ENCODE measurements around the gene PLOD2.

Gene PLOD2

DNA sequence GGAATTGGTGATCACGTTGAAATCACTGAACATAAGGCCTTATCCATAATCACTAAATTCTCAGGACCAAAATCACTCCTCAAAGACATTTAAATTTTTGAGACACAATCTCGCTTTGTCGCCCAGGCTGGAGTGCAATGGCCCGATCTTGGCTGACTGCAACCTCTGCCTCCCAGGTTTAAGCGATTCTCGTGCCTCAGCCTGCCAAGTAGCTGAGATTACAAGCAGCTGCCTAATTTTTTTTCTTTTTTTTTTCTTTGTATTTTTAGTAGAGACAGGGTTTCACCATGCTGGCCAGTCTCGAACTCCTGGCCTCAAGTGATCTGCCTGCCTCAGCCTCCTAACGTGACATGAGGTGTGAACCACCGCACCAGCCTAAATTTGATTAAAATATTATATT lies 61.7 kb downstream of the PLOD2 start:
- Histone ChIP-seq H3K4me3 (ENCODE audit: low read depth in 1 of 2, low read length in 2 of 2) (no peak overlapping the region), H3K4me1 (ENCODE audit: control insufficient read depth in 1 of 2, insufficient read depth in 2 of 2, low read length in 2 of 2) (no peaks in the 10 kb centered on the region), H3K36me3 (ENCODE audit: control insufficient read depth in 1 of 2, insufficient read depth in 2 of 2, low read length in 2 of 2) (peaks cover 5 to 14% of the 10 kb centered on the region in 2 donors), H3K27ac (ENCODE audit: low read length) (no peak overlapping the region), H3K9me3 (ENCODE audit: control insufficient read depth in 1 of 2, low read length in 2 of 2) (no peaks in the 10 kb centered on the region), H3K27me3 (ENCODE audit: low read depth, low read length) (no peaks in the 10 kb centered on the region)

DNA sequence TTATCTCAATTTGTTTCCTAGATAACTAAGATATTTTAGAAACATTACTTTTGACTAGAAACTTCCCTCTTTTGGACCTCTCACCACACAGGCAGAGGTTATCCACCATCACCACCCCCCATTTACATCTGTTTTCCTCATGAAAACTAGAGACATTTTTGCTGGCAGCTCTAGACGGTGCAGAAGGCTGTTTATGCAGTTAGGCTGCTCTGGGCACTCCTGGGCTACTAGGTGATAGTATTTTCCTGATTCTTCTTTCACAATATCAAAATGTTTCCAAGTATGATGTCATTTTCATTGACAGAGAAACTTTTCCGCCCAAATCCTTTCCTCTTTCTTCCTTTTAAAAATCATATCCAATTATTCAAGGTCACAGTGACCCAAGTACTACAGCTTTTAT lies 67.1 kb downstream of the PLOD2 start:
- H3K9me3 ChIP-seq (ENCODE audit: control insufficient read depth in 1 of 2, low read length in 2 of 2): no peaks in the 10 kb centered on the region
- H3K36me3 ChIP-seq (ENCODE audit: control insufficient read depth in 1 of 2, insufficient read depth in 2 of 2, low read length in 2 of 2): no peaks in the 10 kb centered on the region
- H3K4me3 ChIP-seq (ENCODE audit: low read depth in 1 of 2, low read length in 2 of 2): no peak overlapping the region
- H3K4me1 ChIP-seq (ENCODE audit: control insufficient read depth in 1 of 2, insufficient read depth in 2 of 2, low read length in 2 of 2): no peaks in the 10 kb centered on the region
- no peak overlapping the region for H3K27ac ChIP-seq (ENCODE audit: low read length)
- H3K27me3 ChIP-seq (ENCODE audit: low read depth, low read length): no peaks in the 10 kb centered on the region

DNA sequence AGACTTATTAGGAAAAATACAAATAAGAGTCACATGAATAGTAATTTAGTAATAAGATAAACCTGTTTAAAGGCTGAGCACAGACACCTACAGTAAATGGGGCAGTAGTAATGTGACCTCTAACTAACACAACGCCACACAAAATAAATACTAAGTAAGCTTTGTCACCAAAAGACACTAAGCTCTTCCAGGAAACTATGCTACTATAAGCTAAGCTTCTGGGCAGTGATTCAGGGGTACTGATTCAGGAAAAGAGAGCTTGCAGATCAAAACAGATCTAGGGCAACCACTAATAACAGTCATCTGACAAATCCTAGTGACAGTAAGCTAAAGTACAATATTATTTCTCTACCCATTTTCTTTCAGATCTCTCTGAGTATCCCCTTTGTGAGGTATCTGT lies 68.8 kb downstream of the PLOD2 start:
- Histone ChIP-seq H3K36me3 (ENCODE audit: control insufficient read depth in 1 of 2, insufficient read depth in 2 of 2, low read length in 2 of 2) (no peaks in the 10 kb centered on the region), H3K27me3 (ENCODE audit: low read depth, low read length) (no peaks in the 10 kb centered on the region), H3K4me3 (ENCODE audit: low read depth in 1 of 2, low read length in 2 of 2) (no peak overlapping the region), H3K4me1 (ENCODE audit: control insufficient read depth in 1 of 2, insufficient read depth in 2 of 2, low read length in 2 of 2) (no peaks in the 10 kb centered on the region), H3K27ac (ENCODE audit: low read length) (no peak overlapping the region), H3K9me3 (ENCODE audit: control insufficient read depth in 1 of 2, low read length in 2 of 2) (no peaks in the 10 kb centered on the region)

- no peak overlapping the region for H3K27ac ChIP-seq (ENCODE audit: low read length)
- no peaks in the 10 kb centered on the region for H3K36me3 ChIP-seq (ENCODE audit: control insufficient read depth in 1 of 2, insufficient read depth in 2 of 2, low read length in 2 of 2)
- no peaks in the 10 kb centered on the region for H3K4me1 ChIP-seq (ENCODE audit: control insufficient read depth in 1 of 2, insufficient read depth in 2 of 2, low read length in 2 of 2)
- no peak overlapping the region for H3K4me3 ChIP-seq (ENCODE audit: low read depth in 1 of 2, low read length in 2 of 2)
- no peaks in the 10 kb centered on the region for H3K9me3 ChIP-seq (ENCODE audit: control insufficient read depth in 1 of 2, low read length in 2 of 2)
- H3K27me3 ChIP-seq (ENCODE audit: low read depth, low read length): no peaks in the 10 kb centered on the region
Measured at GRCh38 chr3:146091397-146091796, 69.6 kb downstream of the PLOD2 start.

DNA sequence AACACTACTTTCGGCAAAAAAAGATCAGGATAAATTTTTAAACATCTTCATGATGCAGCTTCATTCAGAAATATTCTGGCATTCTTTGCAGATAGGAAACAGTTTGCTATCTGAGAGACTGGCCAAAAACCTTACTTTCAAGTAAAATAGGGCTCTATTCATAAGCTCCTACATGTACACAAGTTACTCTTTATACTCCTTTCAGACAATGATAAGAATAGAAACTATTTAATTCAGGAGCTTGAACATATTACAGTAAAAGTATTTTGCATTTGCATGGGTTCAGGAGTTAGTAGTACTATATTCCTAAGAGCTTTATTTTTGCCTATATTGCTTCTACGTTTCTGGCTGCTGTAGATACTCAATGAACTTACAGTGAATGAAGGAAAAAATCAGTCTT lies 70.5 kb downstream of the PLOD2 start:
- Histone ChIP-seq H3K27me3 (ENCODE audit: low read depth, low read length) (no peaks in the 10 kb centered on the region), H3K9me3 (ENCODE audit: control insufficient read depth in 1 of 2, low read length in 2 of 2) (no peaks in the 10 kb centered on the region), H3K4me1 (ENCODE audit: control insufficient read depth in 1 of 2, insufficient read depth in 2 of 2, low read length in 2 of 2) (no peaks in the 10 kb centered on the region), H3K4me3 (ENCODE audit: low read depth in 1 of 2, low read length in 2 of 2) (no peak overlapping the region), H3K27ac (ENCODE audit: low read length) (no peak overlapping the region), H3K36me3 (ENCODE audit: control insufficient read depth in 1 of 2, insufficient read depth in 2 of 2, low read length in 2 of 2) (no peaks in the 10 kb centered on the region)

GRCh38 chr3:146088840-146089239 lies 72.1 kb downstream of the PLOD2 start:
- no peaks in the 10 kb centered on the region for H3K9me3 ChIP-seq (ENCODE audit: control insufficient read depth in 1 of 2, low read length in 2 of 2)
- H3K27me3 ChIP-seq (ENCODE audit: low read depth, low read length): no peaks in the 10 kb centered on the region
- no peak overlapping the region for H3K27ac ChIP-seq (ENCODE audit: low read length)
- H3K36me3 ChIP-seq (ENCODE audit: control insufficient read depth in 1 of 2, insufficient read depth in 2 of 2, low read length in 2 of 2): no peaks in the 10 kb centered on the region
- no peak overlapping the region for H3K4me3 ChIP-seq (ENCODE audit: low read depth in 1 of 2, low read length in 2 of 2)
- H3K4me1 ChIP-seq (ENCODE audit: control insufficient read depth in 1 of 2, insufficient read depth in 2 of 2, low read length in 2 of 2): no peaks in the 10 kb centered on the region

GRCh38 chr3:146087116-146087515 lies 73.9 kb downstream of the PLOD2 start:
- no peaks in the 10 kb centered on the region for H3K36me3 ChIP-seq (ENCODE audit: control insufficient read depth in 1 of 2, insufficient read depth in 2 of 2, low read length in 2 of 2)
- no peaks in the 10 kb centered on the region for H3K9me3 ChIP-seq (ENCODE audit: control insufficient read depth in 1 of 2, low read length in 2 of 2)
- no peaks in the 10 kb centered on the region for H3K27me3 ChIP-seq (ENCODE audit: low read depth, low read length)

GRCh38 chr3:146086211-146086610 lies 74.8 kb downstream of the PLOD2 start:
- H3K9me3 ChIP-seq (ENCODE audit: control insufficient read depth in 1 of 2, low read length in 2 of 2): no peaks in the 10 kb centered on the region
- no peaks in the 10 kb centered on the region for H3K36me3 ChIP-seq (ENCODE audit: control insufficient read depth in 1 of 2, insufficient read depth in 2 of 2, low read length in 2 of 2)
- H3K4me3 ChIP-seq (ENCODE audit: low read depth in 1 of 2, low read length in 2 of 2): no peak overlapping the region
- H3K27ac ChIP-seq (ENCODE audit: low read length): no peak overlapping the region
- H3K4me1 ChIP-seq (ENCODE audit: control insufficient read depth in 1 of 2, insufficient read depth in 2 of 2, low read length in 2 of 2): no peaks in the 10 kb centered on the region
- no peaks in the 10 kb centered on the region for H3K27me3 ChIP-seq (ENCODE audit: low read depth, low read length)

More at GRCh38 chr3:146087116-146087515, 73.9 kb downstream of the PLOD2 start:
- H3K4me3 ChIP-seq (ENCODE audit: low read depth in 1 of 2, low read length in 2 of 2): no peak overlapping the region
- H3K4me1 ChIP-seq (ENCODE audit: control insufficient read depth in 1 of 2, insufficient read depth in 2 of 2, low read length in 2 of 2): no peaks in the 10 kb centered on the region
- H3K27ac ChIP-seq (ENCODE audit: low read length): no peak overlapping the region

DNA sequence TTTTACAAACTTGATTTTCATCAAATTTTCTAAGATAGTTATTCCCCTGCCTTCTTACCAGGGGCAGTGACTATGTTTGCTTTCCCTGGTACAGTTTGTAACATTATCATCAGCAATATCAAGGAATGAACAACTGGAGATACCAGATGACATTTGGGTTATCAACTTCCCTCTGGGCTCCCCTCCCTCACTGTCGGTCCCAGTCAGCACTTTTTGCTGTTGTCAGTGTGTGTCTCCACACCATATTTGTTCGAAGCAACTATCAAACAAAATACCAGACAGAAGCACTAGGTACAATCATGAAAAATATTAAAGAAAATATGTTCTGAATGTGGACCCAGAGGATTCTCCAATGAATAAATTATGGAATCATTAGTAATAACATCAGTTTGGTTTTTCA lies 75.3 kb downstream of the PLOD2 start:
- H3K4me1 ChIP-seq (ENCODE audit: control insufficient read depth in 1 of 2, insufficient read depth in 2 of 2, low read length in 2 of 2): no peaks in the 10 kb centered on the region

DNA sequence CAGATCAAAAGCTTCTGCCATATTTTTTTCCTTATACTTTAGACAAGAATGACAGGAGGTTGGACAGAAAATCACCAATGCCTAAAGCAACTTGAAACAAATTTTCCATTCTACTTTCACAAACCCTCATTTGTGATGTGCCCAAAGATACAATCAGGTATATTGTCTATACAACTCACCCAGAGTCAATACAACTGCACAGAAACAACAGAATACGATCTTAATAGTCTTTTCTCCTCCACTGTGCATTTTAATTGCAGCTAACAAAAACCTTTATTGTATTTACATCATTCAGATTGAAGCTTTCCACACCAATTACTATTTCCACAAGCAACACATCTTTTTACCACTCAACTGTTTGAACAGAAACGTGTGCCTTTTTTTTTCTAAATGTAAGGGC lies 80.4 kb downstream of the PLOD2 start:
- Histone ChIP-seq H3K36me3 (ENCODE audit: control insufficient read depth in 1 of 2, insufficient read depth in 2 of 2, low read length in 2 of 2) (peaks cover 0 to 3% of the 10 kb centered on the region in 2 donors), H3K4me1 (ENCODE audit: control insufficient read depth in 1 of 2, insufficient read depth in 2 of 2, low read length in 2 of 2) (no peaks in the 10 kb centered on the region), H3K4me3 (ENCODE audit: low read depth in 1 of 2, low read length in 2 of 2) (no peak overlapping the region), H3K27ac (ENCODE audit: low read length) (no peak overlapping the region), H3K9me3 (ENCODE audit: control insufficient read depth in 1 of 2, low read length in 2 of 2) (no peaks in the 10 kb centered on the region), H3K27me3 (ENCODE audit: low read depth, low read length) (no peaks in the 10 kb centered on the region)

More for the DNA sequence above, 75.3 kb downstream of the PLOD2 start:
- Histone ChIP-seq H3K4me3 (ENCODE audit: low read depth in 1 of 2, low read length in 2 of 2) (no peak overlapping the region), H3K9me3 (ENCODE audit: control insufficient read depth in 1 of 2, low read length in 2 of 2) (no peaks in the 10 kb centered on the region), H3K36me3 (ENCODE audit: control insufficient read depth in 1 of 2, insufficient read depth in 2 of 2, low read length in 2 of 2) (no peaks in the 10 kb centered on the region), H3K27me3 (ENCODE audit: low read depth, low read length) (no peaks in the 10 kb centered on the region), H3K27ac (ENCODE audit: low read length) (no peak overlapping the region)

DNA sequence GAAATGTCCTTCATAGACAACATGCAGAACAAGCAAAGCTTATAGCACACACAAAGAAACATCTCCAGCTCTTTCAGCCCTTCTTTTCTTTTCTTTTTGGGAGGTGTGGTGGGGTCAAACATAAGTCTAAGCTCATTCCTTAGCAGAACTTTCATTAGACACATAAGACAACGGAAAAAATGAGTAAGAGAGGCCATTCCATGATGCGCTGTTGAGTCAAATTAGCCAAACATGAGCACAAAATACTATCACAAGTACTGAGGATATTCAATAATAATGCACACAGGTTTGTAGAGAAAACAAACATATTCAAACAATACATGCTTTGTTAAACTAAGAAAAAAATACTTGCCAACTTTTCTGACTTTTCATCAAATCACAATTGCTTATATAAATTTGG lies 83.0 kb downstream of the PLOD2 start:
- no peaks in the 10 kb centered on the region for H3K9me3 ChIP-seq (ENCODE audit: control insufficient read depth in 1 of 2, low read length in 2 of 2)
- H3K36me3 ChIP-seq (ENCODE audit: control insufficient read depth in 1 of 2, insufficient read depth in 2 of 2, low read length in 2 of 2): peaks cover 0 to 3% of the 10 kb centered on the region in 2 donors
- H3K4me1 ChIP-seq (ENCODE audit: control insufficient read depth in 1 of 2, insufficient read depth in 2 of 2, low read length in 2 of 2): no peaks in the 10 kb centered on the region
- H3K4me3 ChIP-seq (ENCODE audit: low read depth in 1 of 2, low read length in 2 of 2): no peak overlapping the region
- H3K27ac ChIP-seq (ENCODE audit: low read length): no peak overlapping the region
- H3K27me3 ChIP-seq (ENCODE audit: low read depth, low read length): no peaks in the 10 kb centered on the region

DNA sequence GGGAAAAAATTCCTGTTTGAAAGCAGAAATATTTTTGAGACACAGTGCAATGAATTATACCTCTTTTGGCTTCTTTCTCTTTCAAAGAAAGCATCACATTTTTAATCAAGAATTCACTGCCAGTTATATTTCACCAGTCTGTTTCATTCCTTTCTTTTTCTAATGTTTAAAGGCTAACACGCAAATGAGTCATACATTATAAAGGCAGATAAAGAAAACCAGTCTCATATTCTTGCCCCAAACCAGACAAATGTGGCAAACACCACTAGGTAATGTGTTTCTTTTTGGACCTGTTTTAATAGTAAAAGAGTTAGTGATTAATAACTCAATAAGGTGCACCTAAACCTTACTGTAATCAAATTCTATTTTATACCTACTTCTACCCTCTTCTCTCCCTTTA lies 83.8 kb downstream of the PLOD2 start:
- Histone ChIP-seq H3K4me1 (ENCODE audit: control insufficient read depth in 1 of 2, insufficient read depth in 2 of 2, low read length in 2 of 2) (no peaks in the 10 kb centered on the region), H3K9me3 (ENCODE audit: control insufficient read depth in 1 of 2, low read length in 2 of 2) (no peaks in the 10 kb centered on the region), H3K27me3 (ENCODE audit: low read depth, low read length) (no peaks in the 10 kb centered on the region), H3K4me3 (ENCODE audit: low read depth in 1 of 2, low read length in 2 of 2) (no peak overlapping the region), H3K36me3 (ENCODE audit: control insufficient read depth in 1 of 2, insufficient read depth in 2 of 2, low read length in 2 of 2) (peaks cover 0 to 3% of the 10 kb centered on the region in 2 donors), H3K27ac (ENCODE audit: low read length) (no peak overlapping the region)
